GF-D8 (cell line): Measurements from ENCODE around the gene ARHGAP15.
A peak's percentile ranks its signal among the peaks of the same experiment; 100 is the strongest.
"Not testable (repeated sequence)": the region's sequence is repeated elsewhere in the genome, so short reads cannot be mapped to it uniquely, and the experiment has no call there.

Experiments used
- DNase-seq: peaks from one replicate; lab custom pipeline; 2025; lab: John Stamatoyannopoulos, UW

The ARHGAP15 gene

GRCh38 chr2:143128681-143129580, at the start of gene ARHGAP15:
TSS of gene ARHGAP15 (plus strand) at chr2:143129419.
- DNase-seq = peak; percentile 92

- DNase-seq = no peak
Measured at GRCh38 chr2:143081616-143082015, 47.6 kb upstream of the ARHGAP15 start.

DNA sequence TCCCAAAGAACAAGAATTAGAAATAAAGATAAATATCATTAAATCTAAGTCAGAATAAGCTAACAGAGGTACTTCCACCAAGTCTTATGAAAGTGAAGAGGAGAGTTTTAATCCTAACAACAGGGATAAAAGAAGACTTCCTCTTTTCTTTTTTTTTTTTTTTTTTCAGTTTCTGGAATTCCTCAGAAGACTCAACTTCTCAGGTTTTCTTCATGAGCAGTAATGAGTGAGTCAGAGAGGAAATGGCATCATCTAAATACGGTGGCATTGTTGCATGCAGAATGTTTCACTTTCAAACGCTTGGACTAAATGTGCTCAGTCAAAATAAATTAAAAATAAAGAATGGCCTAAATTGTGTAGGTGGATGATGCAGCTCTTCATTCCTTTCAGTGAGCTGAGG, 45.6 kb upstream of the ARHGAP15 start:
- no peak for DNase-seq

GRCh38 chr2:143084462-143084861, 44.8 kb upstream of the ARHGAP15 start:
- no peak for DNase-seq

DNA sequence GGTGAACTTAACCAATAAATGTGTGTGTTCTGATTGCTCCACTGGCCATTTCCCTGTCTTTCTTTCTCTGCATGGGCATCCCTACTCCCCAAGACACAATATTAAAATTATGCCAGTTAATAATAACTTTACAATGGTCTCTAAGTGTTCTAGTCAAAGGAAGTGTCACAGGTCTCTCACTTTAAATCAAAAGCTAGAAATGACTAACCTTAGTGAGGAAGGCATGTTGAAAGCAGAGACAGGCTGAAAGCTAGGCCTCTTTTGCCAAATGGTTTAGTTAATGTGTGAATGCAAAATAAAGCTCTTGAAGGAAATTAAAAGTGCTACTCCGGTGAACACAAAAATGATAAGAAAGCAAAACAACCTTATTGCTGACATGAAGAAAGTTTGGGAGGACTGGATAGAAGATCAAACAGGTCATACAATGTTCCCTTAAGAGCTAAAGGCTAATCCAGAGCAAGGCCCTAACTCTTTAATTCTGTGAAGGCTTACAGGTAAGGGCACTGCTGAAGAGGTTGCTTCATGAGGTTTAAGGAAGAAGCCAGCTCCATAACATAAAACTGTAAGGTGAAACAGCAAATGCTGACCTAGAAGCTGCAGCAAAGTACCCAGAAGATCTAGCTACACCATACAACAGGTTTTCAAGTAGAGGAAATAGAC, 44.0 kb upstream of the ARHGAP15 start:
- DNase-seq = no peak

GRCh38 chr2:143087033-143087432, 42.2 kb upstream of the ARHGAP15 start:
- no peak for DNase-seq

DNA sequence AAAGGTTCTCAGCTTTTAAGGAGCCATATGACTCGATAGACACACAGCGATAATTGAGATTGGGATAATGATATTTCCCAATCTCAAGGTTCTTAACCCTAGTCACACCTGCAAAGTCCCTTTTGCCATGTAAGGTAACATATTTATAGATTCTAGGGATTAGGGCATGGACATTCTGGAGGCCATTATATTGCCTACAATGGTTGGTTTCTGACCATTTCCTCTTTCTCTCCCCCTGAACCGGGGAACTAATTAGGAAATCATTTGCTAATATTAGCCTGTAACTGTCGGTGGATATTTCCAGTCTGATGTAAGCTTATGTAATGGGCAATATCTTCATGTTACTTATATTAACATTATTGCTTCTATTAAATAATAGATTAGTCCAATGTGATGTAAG, 40.8 kb upstream of the ARHGAP15 start:
- DNase-seq = no peak

- not testable (repeated sequence) for DNase-seq
Measured at GRCh38 chr2:143089520-143089919, 39.7 kb upstream of the ARHGAP15 start.

GRCh38 chr2:143110758-143111428, 18.3 kb upstream of the ARHGAP15 start:
- peak; percentile 33 for DNase-seq

GRCh38 chr2:143117225-143117624, 12.0 kb upstream of the ARHGAP15 start:
- no peak for DNase-seq

- DNase-seq = no peak
Measured at GRCh38 chr2:143121079-143121478, 8.1 kb upstream of the ARHGAP15 start.

DNA sequence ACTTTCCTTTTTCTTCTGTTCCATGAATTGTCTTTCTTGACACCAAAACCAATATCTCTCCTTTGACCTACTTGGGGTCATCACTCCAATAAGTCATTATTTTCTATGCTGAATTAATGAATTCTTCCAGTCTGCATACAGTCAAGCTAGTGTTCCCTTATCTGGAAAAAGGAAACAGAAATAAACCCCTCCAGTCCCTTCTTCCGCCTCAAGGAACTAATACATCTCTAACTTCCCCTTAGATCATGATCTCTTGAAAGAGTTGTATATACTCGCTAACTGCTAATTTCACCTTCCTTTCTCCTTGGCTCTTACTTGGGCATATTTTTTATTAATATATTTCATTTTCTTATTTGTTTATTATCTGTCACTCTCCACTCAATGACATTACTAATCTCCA, 7.3 kb upstream of the ARHGAP15 start:
- DNase-seq = peak; percentile 69

DNA sequence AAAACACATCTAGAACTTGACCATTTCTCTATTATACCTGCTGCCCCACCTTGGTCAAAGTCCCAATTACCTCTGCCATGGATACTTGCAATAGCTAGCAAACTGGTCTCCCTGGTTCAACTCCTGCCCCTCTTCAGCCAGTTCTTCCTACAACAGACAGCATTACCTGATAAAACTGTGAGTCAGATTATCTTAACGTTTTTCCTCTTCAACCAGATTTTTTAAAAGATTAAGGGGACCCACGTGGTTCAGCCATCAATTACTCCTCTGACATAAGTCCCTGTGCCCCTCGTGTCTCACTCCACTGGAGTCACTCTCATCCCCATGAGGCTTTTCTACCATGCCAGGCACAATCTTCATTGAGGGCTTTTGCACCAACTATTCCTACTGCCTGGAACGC, 5.3 kb upstream of the ARHGAP15 start:
- no peak for DNase-seq

- DNase-seq = no peak
Measured at GRCh38 chr2:143124445-143124844, 4.8 kb upstream of the ARHGAP15 start.

DNA sequence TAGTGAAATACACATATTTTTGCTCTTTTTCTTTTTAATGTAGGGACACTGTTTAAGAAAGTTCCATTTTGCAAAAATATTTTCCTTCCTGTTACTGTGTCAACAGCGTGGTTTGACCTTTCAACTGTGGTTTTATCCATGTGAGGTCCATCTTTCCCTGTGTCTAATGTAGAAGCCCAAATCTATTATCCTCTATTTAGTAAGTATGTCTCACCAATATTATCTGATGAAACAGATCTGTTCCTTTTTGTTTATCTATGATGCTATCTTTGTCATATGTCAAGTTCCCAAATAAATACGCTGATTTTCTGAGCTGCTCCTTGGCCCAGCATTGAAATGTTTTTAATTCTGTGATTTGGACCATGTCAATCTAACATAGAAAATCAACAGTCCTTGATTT, 3.5 kb upstream of the ARHGAP15 start:
- DNase-seq = no peak

DNA sequence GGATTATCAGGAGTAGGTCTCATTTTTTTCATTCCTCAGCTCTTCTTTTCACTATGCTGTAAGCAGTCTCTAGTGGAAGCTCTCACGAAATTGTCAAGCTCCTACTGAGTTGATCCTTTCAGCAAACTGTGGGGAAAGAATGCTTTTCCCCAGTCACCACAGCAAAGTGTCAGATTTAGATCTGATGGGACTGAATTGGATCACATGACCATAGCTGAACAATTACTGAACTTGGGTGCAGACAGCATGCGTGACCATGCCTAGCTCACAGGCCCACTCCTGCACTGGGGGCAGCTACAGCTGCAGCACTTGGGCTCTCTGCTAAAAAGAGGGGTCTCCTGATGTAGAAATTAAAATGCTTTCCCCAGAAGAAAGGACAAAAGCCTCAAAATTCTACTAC, 3.1 kb downstream of the ARHGAP15 start:
- no peak for DNase-seq

GRCh38 chr2:143133783-143134182, 4.6 kb downstream of the ARHGAP15 start:
- DNase-seq = no peak

- DNase-seq = no peak
Measured at GRCh38 chr2:143138292-143138691, 9.1 kb downstream of the ARHGAP15 start.

DNA sequence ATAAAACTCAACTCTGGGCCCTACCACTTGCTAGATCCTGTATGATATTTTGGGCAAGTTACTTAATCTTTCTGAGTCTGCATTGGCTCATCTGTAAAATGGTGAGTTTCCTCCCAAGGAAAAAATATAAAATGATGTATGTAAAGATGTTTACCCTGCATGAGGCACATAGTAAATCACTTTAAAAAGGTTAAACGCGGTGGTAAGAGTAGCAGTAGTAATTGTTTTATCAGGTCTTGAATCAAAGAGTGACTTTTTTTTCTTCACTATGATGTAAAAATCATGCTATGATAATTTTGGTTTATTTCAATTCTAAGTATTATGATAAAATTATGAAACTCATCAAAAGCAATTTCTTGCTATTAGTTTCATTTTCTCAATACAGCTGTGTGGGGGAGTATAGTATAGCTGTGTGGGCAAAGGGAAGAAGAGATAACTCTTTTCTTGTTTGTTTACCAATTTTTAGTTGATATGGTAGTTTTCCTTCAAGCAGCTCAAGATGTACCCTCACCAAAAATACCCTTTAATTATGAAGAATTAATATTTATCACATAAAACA, 10.7 kb downstream of the ARHGAP15 start:
- DNase-seq = no peak

GRCh38 chr2:143140864-143141661, 11.8 kb downstream of the ARHGAP15 start:
- DNase-seq = no peak

DNA sequence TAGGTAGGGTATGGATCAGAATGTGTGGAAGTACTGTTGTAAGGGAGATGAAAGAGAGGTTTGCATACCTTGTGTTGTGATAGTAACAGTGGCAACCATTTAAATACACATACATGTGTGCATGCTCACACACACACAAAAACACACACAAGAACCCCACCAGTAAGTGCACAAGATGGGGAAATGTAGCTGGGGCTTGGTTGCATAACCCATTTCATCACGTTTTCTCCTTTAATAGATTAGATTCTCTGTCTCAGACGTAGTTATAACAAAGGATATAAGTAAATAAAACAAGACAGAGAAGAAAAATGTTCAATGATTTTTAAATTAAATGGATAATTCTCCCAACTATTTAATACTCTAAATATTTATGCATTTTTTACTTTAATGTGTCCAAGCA, 13.4 kb downstream of the ARHGAP15 start:
- DNase-seq = no peak
